ENCODE results near the gene GLRX5. TPM values are rescaled to one million over a fixed set of nuclear protein-coding genes. Genes with fewer than 3 reads are reported as not detected.
A peak's percentile ranks its signal among the peaks of the same experiment; 100 is the strongest.

The GLRX5 gene
- total RNA-seq, 1 experiment from 2014 or later, result 72.8 TPM

GRCh38 chr14:95531473-95531872 lies 3.4 kb upstream of the GLRX5 start:
- DNase-seq (ENCODE audit: low spot score) (no peak), ATAC-seq (no peak)
- Mint-ChIP-seq H3K27ac (no peak overlapping the region), H3K4me3 (no peak overlapping the region), H3K27me3 (ENCODE audit: low read depth) (no peaks in the 10 kb centered on the region), H3K36me3 (peaks cover 23% of the 10 kb centered on the region), H3K9me3 (no peaks in the 10 kb centered on the region), H3K4me1 (peaks cover 30% of the 10 kb centered on the region)
- TF ChIP-seq PRRX2 (CRISPR knock-in tag; IDR thresholded peaks at IDR 0.05) (no peak), CREB1 (CRISPR knock-in tag; IDR thresholded peaks at IDR 0.05) (no peak), ARID4B (CRISPR knock-in tag; IDR thresholded peaks at IDR 0.05; ENCODE audit: borderline replicate concordance) (no peak), E2F4 (CRISPR knock-in tag; IDR thresholded peaks at IDR 0.05; ENCODE audit: borderline replicate concordance, low read depth) (no peak), CDX4 (CRISPR knock-in tag; IDR thresholded peaks at IDR 0.05; ENCODE audit: borderline replicate concordance) (no peak), TEAD1 (CRISPR knock-in tag; IDR thresholded peaks at IDR 0.05) (no peak), IRF1 (CRISPR knock-in tag; IDR thresholded peaks at IDR 0.05) (no peak), ZBTB43 (CRISPR knock-in tag; IDR thresholded peaks at IDR 0.05) (no peak), FOXP4 (CRISPR knock-in tag; IDR thresholded peaks at IDR 0.05) (no peak), ZNF232 (CRISPR knock-in tag; IDR thresholded peaks at IDR 0.05) (no peak), E2F1 (CRISPR knock-in tag; IDR thresholded peaks at IDR 0.05) (no peak), ZNF263 (CRISPR knock-in tag; IDR thresholded peaks at IDR 0.05; ENCODE audit: low read depth) (no peak)
- ChIA-PET CTCF (no interaction called here), POLR2A (no interaction called here)

- CTCF ChIA-PET, result no interaction called here
- Mint-ChIP-seq H3K27me3 (ENCODE audit: low read depth) (no peaks in the 10 kb centered on the region), H3K4me3 (peak overlapping the region; percentile 93), H3K36me3 (peaks cover 23% of the 10 kb centered on the region), H3K9me3 (no peaks in the 10 kb centered on the region), H3K4me1 (peaks cover 35% of the 10 kb centered on the region), H3K27ac (no peak overlapping the region)
- ATAC-seq (no peak), DNase-seq (ENCODE audit: low spot score) (no peak)
- TF ChIP-seq AFF4 (CRISPR knock-in tag; IDR thresholded peaks at IDR 0.05; ENCODE audit: borderline replicate concordance) (no peak), SOX15 (CRISPR knock-in tag; IDR thresholded peaks at IDR 0.05) (no peak), CBFB (CRISPR knock-in tag; IDR thresholded peaks at IDR 0.05; ENCODE audit: low read depth) (no peak), MLX (CRISPR knock-in tag; IDR thresholded peaks at IDR 0.05) (no peak), NR3C1 (CRISPR knock-in tag; conservative IDR thresholded peaks at IDR 0.05; ENCODE audit: low read depth) (no peak)
- POLR2A ChIA-PET, result no interaction called here
Measured at GRCh38 chr14:95531969-95532368, 2.9 kb upstream of the GLRX5 start.

Measured in WTC11 (cell line).